GM19468 (cell line): ENCODE data around the gene SSTR3.

Experiments used
- ATAC-seq: cut with Tn5 transposase; IDR thresholded peaks from one replicate; pipeline ENCODE4 v1.9.1; 2021; ENCODE audit warnings: mild to moderate bottlenecking, moderate library complexity, moderate number of reproducible peaks; ENCODE audit not compliant: unreplicated experiment; ENCODE audit errors: extremely low read depth

SSTR3 gene

GRCh38 chr22:37183432-37184379 lies 28.6 kb downstream of the SSTR3 start:
- no peak for ATAC-seq

- no peak for ATAC-seq
Measured at GRCh38 chr22:37182949-37183245, 29.4 kb downstream of the SSTR3 start.

- ATAC-seq = no peak
Measured at GRCh38 chr22:37182101-37182948, 30.0 kb downstream of the SSTR3 start.

- no peak for ATAC-seq
Measured at GRCh38 chr22:37181681-37182080, 30.6 kb downstream of the SSTR3 start.

- no peak for ATAC-seq
Measured at GRCh38 chr22:37180531-37181231, 31.6 kb downstream of the SSTR3 start.

GRCh38 chr22:37179622-37180420 lies 32.5 kb downstream of the SSTR3 start:
- ATAC-seq = no peak

GRCh38 chr22:37179126-37179470 lies 33.2 kb downstream of the SSTR3 start:
- ATAC-seq = no peak

- ATAC-seq = no peak
Measured at GRCh38 chr22:37178350-37179125, 33.7 kb downstream of the SSTR3 start.

- no peak for ATAC-seq
Measured at GRCh38 chr22:37177755-37178154, 34.5 kb downstream of the SSTR3 start.

- ATAC-seq = no peak
Measured at GRCh38 chr22:37177221-37177620, 35.1 kb downstream of the SSTR3 start.

GRCh38 chr22:37176464-37177061 lies 35.7 kb downstream of the SSTR3 start:
- no peak for ATAC-seq

- no peak for ATAC-seq
Measured at GRCh38 chr22:37175414-37176281, 36.6 kb downstream of the SSTR3 start.

GRCh38 chr22:37174964-37175363 lies 37.3 kb downstream of the SSTR3 start:
- ATAC-seq = no peak

- ATAC-seq = no peak
Measured at GRCh38 chr22:37173709-37174108, 38.6 kb downstream of the SSTR3 start.

GRCh38 chr22:37172266-37173245 lies 39.7 kb downstream of the SSTR3 start:
- no peak for ATAC-seq

GRCh38 chr22:37171662-37172061 lies 40.6 kb downstream of the SSTR3 start:
- no peak for ATAC-seq
